ENCODE measurements around the gene ITGB8.

ITGB8 gene

DNA sequence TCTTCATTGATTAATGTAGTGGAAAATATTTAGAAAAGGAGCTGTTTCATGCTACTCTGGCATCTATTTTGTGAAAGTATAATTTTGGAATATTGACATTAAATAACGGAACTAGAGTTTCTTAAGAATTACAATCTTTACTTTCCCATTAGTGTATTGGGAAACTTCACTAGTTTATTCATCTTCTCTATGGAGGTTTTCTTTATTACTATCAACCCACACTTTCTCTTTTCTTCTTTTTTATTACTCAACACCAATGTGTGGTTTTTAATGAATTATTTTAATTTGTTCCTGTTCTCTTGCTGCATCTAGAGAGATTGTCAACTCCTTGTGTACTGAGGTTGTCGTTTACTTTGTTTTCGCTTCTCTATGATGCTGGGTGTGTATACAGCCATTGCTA is 20.4 kb upstream of the ITGB8 start:
- no peak for DNase-seq

DNA sequence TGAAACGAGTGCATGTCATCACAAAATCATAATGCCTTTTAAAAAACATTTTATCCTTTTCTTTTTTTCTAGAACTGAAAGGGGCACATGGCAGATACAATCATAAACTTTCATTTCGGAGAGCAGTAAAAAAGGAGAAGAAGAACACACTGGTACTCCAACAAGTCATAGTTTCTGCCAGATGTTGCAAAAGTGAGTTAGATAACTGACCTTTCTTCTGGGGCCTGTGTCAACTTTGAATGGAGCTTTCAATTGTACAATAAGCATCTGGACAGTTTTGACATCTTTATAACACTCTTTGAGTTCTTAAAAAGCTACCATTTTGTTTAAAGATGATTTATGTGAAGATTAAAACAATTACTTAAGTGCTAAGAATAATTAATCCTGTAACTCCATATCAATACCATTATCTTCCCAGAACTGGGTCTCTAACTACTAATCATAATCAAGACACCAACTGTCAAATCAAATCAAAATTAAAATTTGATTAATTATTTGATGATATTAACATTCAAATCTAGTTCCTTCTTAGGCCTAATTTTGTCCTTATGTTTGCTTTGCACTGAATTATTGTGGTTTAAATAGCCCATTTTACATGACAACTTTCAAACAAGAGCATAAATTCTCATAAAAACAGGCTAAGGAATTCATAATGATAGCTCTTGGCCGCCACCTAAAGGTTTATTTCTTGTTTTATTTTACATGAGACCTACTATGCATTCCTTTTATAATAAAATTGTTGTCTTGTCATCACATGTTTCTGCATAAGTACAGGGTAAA is 19.5 kb upstream of the ITGB8 start:
- DNase-seq: peak; percentile 32

DNA sequence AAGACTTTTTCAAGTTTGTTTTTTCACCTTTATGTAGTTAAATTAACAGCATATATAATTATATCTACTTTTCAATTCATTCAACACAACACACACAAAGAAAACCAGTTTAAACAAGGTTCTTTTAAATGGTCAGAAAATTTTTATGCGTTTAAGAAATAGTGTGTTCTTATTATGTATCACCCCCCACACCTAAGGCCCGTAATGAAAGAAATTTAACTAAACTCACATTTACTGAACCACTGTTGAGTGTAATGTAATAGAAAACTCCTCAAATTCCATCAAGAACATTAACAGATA is 19.0 kb upstream of the ITGB8 start:
- no peak for DNase-seq

DNA sequence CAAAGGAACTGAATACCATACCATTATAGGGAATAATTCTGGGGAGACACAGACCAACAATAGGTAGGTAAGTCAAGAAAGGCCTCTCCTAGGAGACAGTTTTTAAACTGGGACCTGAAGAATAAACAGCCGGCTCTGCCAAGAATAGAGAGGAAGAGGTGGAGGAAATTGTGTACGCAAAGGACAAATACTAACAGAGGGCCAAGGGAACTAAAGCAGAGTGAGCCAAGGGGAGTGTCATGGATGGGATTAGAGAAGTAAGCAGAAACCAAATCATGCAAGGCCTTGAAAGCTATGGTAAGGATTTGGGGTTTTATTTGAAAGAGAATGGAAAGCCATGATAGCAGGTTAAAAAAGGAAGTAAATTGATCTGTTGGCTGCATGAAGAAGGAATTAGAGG is 18.1 kb upstream of the ITGB8 start:
- no peak for DNase-seq

DNA sequence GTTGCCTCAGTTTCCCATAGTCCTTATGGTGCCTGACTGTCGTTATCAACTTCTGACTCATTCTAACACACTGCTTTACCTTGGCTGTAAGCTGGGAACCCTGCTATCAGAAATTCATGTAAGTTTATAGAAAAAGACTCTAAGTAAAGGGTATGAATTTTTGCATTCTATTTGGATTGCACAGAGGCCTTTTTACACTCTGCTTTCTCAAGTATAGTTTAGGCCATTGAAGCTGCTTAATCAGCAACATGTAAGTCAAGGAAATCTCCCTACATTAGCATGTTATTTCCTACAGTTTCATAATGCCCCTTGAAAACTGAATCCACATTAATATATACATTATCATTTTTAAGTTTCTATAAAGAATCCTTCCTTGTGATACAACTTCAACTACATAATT is 17.1 kb upstream of the ITGB8 start:
- DNase-seq: no peak

DNA sequence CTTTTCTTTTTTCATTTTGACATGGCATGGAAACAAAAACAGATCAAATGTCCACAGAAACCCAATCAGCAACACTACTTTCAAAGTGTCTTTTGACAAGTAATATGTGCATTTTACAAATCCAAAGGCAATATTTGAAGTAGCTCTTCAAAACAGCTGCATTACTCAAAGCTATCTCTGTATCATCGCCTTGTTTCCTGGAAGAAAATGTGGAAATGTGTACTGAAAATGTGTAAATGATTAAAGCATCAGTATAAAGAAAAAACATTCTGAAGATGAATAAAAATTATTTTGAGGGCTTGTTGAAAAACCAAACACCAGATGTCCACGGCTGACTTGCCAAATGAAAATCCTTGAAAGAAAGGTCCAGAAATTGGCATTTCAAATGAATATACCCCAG is 16.5 kb upstream of the ITGB8 start:
- no peak for DNase-seq

DNA sequence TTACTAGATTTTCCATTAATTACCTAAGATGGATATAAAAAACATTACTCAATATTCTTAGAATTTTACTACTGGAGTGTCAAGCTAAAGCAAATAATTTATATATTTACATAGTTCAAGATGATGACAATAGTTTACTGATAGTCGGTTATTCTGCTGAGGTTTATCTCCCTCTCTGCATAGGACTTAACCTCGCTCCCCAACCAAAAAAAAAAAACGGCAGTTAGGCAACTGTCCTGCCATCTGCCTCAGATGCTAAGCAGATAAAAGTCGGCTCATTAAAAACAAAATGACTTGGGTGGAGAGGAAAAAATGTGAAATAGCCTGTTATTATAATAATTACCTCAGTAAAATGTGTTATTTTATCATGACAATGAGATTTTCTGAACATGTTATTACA is 14.0 kb upstream of the ITGB8 start:
- no peak for DNase-seq

DNA sequence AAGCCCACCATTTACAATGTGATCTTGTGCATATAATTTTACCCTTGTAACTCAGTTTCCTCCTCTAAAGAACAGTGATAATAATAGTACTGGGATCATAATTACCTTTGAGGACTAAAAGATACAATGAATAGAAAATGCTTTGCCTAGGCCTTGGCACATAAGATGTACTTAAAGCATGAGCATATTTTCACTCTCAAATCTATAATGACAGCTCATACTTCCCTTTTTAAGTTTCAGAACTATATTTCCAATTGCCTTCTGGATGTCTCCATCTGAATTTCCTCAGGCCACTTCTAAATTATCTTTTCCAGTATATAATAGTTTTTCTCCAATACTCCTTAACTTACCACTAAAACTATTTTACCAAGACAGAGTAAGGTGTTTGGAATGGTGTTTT is 13.3 kb upstream of the ITGB8 start:
- DNase-seq: no peak

DNA sequence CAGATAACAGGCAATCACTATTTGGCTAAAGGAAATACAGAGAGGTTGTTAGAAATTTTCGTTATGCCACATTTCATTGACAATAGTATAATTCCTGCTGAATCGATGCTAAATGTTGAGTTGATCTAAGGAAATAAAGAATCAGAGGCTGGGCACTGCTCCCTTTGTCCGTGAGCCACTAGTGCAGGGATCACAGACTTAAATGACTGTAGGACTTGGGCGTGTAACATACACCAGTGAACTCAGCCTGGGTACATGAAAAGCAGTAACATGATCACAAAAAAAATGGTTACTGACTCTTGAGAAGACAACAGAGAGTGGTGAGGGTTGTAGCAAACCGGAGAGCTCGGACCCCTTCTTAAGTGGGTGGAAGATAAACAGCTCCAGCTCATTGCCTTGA is 11.8 kb upstream of the ITGB8 start:
- no peak for DNase-seq

DNA sequence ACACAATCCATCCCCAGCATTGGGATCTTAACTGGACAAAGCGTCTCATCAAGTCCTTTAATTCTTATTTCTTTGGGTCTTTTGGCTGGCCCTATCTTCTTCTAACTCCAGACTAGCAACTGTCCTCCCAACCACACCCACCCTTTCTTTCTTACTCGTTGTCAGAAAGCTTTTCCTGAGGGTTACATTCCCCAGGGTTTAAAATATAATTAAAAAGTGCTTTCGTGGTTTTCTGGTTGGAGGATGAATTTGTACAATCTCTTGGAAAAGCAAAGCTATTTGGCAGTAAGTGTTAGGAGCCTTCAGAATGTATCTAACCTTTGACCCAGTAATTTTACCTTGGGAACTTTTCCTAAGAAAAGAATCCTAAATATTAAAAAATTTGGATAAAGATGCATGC is 10.4 kb upstream of the ITGB8 start:
- no peak for DNase-seq

DNA sequence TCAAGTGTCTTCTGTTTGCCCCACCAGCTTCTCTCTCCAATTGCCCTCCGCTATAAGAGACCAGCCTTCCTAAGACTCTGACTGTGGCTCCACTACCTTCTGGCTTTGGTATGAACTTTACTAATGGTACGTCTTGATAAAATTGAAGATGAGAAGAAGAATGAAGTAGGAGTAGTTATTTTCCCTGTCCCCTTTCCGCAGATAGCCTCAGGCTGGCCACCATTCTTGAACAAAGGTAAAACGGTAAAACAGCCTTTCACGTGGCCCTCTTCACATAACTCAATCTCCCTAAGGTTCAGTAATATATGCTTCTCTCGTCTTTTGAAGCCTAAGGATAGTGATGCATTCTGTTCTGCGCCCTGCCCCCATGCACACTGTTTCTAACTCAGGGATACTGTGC is 9.9 kb upstream of the ITGB8 start:
- no peak for DNase-seq

DNA sequence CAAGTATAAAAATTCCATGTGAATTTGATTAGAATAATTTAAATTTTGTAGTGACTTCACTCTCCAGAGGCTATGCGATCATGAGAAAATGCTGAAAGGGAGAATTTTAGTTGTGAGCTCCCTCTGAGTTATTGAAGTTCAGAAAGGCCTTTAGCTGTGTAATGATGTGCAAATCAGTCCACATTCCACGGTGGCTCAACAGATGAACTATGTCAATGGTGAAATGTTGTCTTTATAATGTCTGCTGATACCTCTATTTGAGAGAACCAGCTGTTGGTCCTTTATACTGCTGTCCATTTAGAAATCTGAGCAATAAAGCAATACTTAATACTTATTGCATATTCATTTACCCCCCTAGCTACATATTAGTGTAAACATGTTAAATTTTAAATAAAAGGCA is 7.1 kb upstream of the ITGB8 start:
- no peak for DNase-seq

DNA sequence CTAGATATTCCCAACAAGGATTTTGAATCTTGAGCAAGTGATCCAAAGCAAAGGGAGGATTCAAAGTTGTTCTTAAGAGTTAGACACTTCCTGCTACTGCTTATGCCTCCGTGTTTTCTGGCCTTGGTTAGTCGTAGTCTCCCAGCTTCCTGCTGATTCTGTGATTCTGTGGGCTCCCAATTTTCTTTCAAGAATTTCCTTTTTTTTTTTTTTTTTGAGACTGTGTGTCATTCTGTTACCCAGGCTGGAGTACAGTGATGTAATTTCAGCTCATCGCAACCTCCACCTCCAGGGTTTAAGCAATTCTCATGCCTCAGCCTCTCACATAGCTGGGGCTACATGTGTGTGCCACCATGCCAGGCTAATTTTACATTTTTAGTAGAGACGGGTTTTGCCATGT is 4.4 kb upstream of the ITGB8 start:
- DNase-seq: no peak

DNA sequence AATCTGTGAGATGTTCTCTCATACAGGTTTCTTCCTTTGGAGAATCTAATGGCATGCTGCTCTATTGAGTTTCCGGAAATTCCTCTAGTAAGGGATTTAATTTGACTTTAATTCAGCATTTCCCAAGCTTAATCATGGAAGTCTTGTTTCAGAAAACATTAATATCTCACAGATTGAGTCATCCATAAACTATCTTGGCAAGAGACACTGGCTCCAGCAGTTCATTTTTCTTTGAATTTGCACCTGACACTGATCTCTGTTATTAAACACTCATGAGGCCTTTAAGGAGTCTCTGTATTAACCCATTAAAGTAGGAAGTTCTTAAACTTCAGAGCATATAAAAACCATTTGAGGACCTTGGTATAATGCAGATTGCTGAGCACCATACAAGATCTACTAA is 3.6 kb upstream of the ITGB8 start:
- DNase-seq: no peak

DNA sequence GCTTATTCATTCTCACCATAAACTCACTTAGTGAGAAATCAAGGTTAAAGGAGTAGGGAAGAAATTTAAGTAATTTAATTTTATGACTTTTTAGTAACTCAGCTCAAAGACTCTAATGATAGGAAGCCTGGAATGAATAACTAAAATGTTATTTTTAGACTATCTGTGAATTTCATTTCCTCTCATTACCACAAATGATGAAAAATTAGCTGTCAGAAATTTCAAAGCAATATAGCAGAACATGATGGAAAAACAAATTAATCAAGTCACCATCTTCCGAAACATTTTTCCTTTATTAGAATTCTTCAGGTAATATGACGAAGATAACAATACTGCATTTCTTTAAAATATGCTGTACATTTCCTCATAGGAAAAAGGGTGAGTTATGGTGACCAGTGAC is 2.7 kb upstream of the ITGB8 start:
- no peak for DNase-seq

DNA sequence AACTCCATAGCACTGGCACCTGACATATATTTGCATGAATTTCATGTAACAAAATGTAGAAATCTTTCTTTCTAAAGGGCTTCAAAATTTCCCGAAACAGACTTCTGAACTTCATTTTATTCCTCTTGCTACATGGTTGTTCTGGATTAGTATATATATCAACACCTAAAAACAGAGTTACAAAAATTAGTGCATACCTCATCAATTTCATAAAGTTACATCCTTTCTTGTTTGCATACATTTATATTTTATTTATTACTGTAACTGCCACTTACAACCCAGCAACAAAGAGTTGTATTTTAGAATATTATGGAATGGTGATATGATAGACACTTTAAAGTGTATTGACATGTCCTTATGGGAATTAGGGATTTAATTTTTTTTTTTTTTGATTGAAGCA is 2.0 kb upstream of the ITGB8 start:
- no peak for DNase-seq

DNA sequence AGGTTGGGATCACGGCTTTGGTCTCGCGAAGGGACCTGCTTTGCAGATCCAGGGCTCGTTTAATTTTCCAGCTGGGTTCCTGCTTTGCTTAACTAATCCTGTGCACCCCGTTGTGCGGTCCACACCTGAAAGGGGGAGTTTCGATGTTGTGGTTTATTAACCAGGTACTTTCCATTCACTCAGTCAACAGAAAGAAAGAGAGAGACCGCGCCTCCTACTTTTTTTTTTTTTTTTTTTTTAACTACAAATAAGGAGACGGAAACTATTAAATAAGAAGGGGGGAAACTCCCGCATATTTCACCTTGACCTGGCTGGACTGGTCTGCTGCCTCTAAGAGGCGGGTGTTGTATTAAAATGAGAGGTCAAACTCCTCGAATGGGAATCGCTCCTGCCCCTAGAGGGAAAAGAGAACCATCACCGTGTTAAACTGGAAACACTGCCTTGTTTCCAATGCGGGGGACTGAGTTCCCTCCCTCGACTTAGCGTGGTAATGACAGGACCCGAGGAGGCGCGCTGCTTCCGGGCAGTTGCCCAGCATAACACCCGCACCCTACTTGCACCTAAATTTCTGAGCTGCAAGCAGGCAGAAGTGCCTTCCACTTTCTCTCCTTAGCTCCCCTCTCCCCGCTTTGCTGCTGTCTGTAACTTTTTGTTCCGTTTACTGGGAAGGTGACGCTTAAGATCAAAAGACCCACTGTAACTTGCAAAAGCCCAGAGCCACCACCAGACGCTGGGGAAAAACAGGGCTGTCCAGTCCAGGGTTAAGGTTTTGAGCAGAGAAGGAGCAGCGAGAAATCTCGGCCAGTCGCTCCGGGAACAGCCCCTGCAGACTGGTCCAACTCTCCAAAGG is 1.1 kb upstream of the ITGB8 start:
- DNase-seq: peak; percentile 84

DNA sequence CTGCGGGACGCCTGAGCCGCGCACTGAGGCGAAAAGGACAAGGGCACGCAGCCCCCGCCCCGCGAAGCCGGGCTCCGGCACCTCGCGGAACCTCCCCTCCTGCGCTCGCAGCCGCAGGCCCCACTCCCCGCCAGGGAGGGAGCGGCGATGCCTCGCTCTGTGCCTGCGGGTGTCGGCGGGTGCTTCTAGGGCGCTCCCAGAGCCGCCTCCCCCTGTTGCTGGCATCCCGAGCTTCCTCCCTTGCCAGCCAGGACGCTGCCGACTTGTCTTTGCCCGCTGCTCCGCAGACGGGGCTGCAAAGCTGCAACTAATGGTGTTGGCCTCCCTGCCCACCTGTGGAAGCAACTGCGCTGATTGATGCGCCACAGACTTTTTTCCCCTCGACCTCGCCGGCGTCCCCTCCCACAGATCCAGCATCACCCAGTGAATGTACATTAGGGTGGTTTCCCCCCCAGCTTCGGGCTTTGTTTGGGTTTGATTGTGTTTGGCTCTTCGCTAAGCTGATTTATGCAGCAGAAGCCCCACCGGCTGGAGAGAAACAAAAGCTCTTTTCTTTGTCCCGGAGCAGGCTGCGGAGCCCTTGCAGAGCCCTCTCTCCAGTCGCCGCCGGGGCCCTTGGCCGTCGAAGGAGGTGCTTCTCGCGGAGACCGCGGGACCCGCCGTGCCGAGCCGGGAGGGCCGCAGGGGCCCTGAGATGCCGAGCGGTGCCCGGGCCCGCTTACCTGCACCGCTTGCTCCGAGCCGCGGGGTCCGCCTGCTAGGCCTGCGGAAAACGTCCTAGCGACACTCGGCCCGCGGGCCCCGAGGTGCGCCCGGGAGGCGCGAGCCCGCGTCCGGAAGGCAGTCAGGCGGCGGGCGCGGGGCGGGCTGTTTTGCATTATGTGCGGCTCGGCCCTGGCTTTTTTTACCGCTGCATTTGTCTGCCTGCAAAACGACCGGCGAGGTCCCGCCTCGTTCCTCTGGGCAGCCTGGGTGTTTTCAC is 519 bp downstream of the ITGB8 start:
- DNase-seq: peak; percentile 44

DNA sequence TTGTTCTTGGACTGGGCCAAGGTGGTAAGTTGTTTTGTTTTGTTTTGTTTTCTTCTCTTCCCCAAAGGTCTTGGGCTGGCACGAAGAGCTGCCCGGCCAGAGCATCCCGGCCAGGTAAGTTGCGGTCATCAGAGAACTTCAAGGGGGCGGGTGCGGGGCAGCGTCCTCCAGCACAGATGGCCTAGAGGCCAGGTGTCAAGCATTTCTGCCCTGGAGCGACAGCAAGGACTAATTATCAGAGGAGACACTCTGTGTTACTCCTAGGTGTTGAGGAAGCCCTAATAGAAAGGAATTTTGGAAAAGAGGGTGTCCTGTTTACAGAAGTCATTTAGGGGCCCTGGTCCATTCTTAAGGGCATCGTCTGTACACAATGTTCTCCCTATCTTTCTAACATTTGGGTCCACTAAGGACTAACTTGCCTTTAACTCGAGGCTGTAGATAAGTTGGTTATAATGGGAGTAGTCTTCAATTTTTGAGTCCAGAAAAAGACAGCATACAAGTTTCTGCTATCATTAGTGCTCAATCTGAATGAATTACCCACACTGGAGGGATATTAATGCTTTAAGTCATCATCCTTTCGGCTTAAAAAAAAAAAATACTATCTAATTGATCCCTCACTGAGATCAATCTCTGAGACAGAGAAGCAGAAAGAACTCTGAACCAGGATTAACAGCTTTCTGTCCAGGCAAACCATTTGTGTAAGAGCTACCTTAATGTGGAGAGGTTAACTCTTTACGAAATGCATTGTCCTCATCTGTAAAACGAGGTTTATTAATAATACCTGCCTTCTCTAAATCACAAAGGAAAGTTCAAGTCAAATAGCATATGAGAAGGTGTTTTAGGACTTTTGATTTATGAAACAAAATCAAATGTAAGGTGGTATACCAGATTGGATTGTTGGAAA is 1.5 kb downstream of the ITGB8 start:
- DNase-seq: no peak

DNA sequence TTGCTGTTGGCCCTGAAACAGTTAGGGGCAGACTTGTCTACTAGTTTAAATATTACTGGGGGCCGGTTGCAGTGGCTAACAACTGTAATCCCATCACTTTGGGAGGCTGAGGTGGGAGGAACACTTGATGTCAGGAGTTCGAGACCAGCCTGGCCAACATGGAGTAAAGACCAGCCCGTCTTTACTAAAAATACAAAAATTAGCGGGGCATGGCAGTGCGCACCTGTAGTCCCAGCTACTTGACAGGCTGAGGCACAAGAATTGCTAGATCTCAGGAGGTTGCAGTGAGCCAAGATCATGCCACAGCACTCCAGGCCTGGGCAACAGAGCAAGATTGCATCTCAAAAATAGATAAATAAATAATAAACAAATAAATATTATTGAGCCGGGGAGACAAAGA is 7.6 kb downstream of the ITGB8 start:
- DNase-seq: no peak

DNA sequence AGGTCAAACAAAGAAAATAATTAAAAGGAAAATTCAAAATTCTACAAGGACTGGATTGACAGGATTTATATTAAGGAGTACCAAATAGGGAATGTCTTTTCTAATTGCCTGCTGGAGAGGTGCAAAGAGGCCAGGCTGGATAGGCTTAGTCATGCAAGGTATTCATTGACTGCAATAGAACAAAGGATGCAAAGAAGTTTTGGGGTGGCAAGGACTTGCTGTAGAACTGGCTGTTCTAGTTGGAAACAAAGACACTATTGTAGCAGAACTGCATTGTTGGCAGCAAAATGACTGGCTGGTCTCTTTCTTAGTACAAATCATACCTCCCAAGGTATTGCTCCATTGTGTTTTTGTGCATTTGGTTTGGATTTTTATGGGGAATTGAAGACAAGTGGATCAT is 10.1 kb downstream of the ITGB8 start:
- no peak for DNase-seq

DNA sequence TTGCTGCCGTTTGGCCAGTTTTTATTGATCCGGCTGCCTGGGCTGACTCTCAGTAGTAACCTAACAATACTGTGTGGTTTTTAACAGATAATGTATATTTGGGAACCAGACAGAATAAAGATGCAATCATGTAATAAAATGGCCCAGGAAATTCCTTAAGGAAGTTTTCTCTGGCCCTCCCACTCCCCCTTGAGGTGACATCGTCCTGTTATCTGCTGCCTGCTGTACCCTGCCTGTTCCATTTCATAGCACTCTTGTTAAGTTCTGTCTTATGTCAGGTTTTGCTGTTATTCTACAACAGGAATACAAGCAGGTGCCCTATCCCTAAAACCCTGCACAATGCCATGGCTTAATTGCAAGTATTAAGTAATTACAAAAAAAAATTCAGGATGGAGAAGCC is 12.5 kb downstream of the ITGB8 start:
- DNase-seq: no peak

DNA sequence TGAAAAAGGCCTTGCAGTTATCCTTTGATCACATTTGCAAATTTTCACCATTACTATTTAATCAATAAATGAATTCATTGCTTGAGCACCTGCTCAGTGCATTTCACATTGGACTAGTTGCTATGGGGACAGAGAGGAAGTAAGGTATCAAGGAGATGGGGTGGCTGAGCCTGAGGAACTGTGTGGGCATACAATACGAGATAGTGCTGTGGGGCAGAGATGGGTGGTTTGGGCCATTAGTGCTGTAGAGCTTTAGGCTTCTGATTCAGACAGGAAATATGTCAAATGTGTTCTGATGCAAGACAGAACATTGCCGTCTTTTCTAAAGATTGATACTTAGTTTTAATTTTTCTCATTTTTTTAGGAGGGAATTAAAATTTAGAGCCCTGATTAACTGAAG is 13.2 kb downstream of the ITGB8 start:
- no peak for DNase-seq

All from NCI-H774 (cell line).